IMR-90 (cell line): ENCODE data around the gene SLC7A9. TPM values are rescaled to one million over a fixed set of nuclear protein-coding genes. Genes with fewer than 3 reads are reported as not detected.
"Not testable (repeated sequence)": the region's sequence is repeated elsewhere in the genome, so short reads cannot be mapped to it uniquely, and the experiment has no call there.

ENCODE experiments used
- ATAC-seq: fragments of 200-7000 bp; cut with Tn5 transposase; 2 replicates; pipeline ENCODE4 v1.9.1; 2020; ENCODE audit warnings: low read depth, mild to moderate bottlenecking, moderate library complexity
- BruUV-seq: library from RNA; stranded (reverse); fragments of 400-500 nt; replicated peaks from 2 replicates; lab custom pipeline; 2021; lab: Mats Ljungman, UMichigan
- CTCF ChIA-PET: fragments of 300-600 bp; formaldehyde crosslinking; extraction: SDS; loops from one replicate; lab custom pipeline; 2021; ENCODE audit warnings: antibody characterized with exemption; lab: Yijun Ruan, JAX
- POLR2A ChIA-PET: fragments of 300-600 bp; sonication (Branson Sonifier 250); formaldehyde crosslinking; loops from one replicate; lab custom pipeline; 2022; ENCODE audit warnings: antibody characterized with exemption; ENCODE audit not compliant: unreplicated experiment; lab: Charles Lee
- DNase-seq: peaks from one replicate; pipeline ENCODE4 v3.0.0; 2013
- H2AFZ ChIP-seq: replicated peaks from 2 replicates; pipeline ENCODE3; 2013; ENCODE audit warnings: low read length, mild to moderate bottlenecking; ENCODE audit not compliant: poor library complexity
- H2AK5ac ChIP-seq: 2 replicates; pipeline ENCODE4 v1.6.1; 2013; ENCODE audit warnings: low read depth, low read length, inconsistent platforms
- H2AK9ac ChIP-seq: replicated peaks from 2 replicates; pipeline ENCODE3; 2013; ENCODE audit warnings: mild to moderate bottlenecking, low read depth, low read length, moderate library complexity; ENCODE audit not compliant: poor library complexity
- H2BK120ac ChIP-seq: 2 replicates; pipeline ENCODE4 v1.6.1; 2013; ENCODE audit warnings: low read depth, low read length, inconsistent platforms
- H2BK15ac ChIP-seq: 3 replicates; pipeline ENCODE4 v1.6.1; 2013; ENCODE audit warnings: low read depth, low read length, inconsistent platforms
- H2BK20ac ChIP-seq: 2 replicates; pipeline ENCODE4 v1.6.1; 2013; ENCODE audit warnings: low read depth, mild to moderate bottlenecking, inconsistent platforms, low read length, moderate library complexity
- H2BK5ac ChIP-seq: 2 replicates; pipeline ENCODE4 v1.6.1; 2013; ENCODE audit warnings: mild to moderate bottlenecking, low read depth, low read length, inconsistent platforms; ENCODE audit not compliant: poor library complexity, severe bottlenecking
- H3K14ac ChIP-seq: replicated peaks from 2 replicates; pipeline ENCODE4 v1.6.1; 2013; ENCODE audit warnings: low read depth, low read length, inconsistent platforms
- H3K18ac ChIP-seq: 2 replicates; pipeline ENCODE4 v1.6.1; 2013; ENCODE audit warnings: low read depth, low read length, control low read depth
- H3K23ac ChIP-seq: 2 replicates; pipeline ENCODE4 v1.6.1; 2013; ENCODE audit warnings: low read depth, low read length, inconsistent platforms
- H3K27ac ChIP-seq: 2 replicates; pipeline ENCODE4 v1.5.1; 2013; ENCODE audit warnings: mild to moderate bottlenecking, control low read depth, low read length; ENCODE audit not compliant: insufficient read depth
- H3K27me3 ChIP-seq: 2 replicates; pipeline ENCODE4 v1.6.1; 2013; ENCODE audit warnings: low read length; ENCODE audit not compliant: control insufficient read depth, insufficient read depth
- H3K36me3 ChIP-seq: 2 replicates; pipeline ENCODE4 v1.6.1; 2013; ENCODE audit warnings: low read length, mixed read lengths; ENCODE audit not compliant: control insufficient read depth, insufficient read depth
- H3K4ac ChIP-seq: 2 replicates; pipeline ENCODE4 v1.6.1; 2013; ENCODE audit warnings: low read depth, low read length, inconsistent platforms
- H3K4me1 ChIP-seq: 2 replicates; pipeline ENCODE4 v1.6.1; 2013; ENCODE audit warnings: low read length, mixed read lengths; ENCODE audit not compliant: control insufficient read depth, insufficient read depth
- H3K4me2 ChIP-seq: 2 replicates; pipeline ENCODE4 v1.6.1; 2013; ENCODE audit warnings: low read depth, mild to moderate bottlenecking, control low read depth, low read length, moderate library complexity
- H3K4me3 ChIP-seq: 2 replicates; pipeline ENCODE4 v1.5.1; 2013; ENCODE audit warnings: low read depth, mild to moderate bottlenecking, control low read depth, low read length, moderate library complexity; ENCODE audit not compliant: insufficient read depth
- H3K56ac ChIP-seq: 2 replicates; pipeline ENCODE4 v1.6.1; 2013; ENCODE audit warnings: low read length, inconsistent platforms; ENCODE audit not compliant: insufficient read depth; ENCODE audit errors: extremely low read depth
- H3K79me1 ChIP-seq, 2 experiments: 2 replicates each; pipeline ENCODE4 v1.6.1; 2013; ENCODE audit warnings: low read length in 2 of 2, inconsistent platforms in 1 of 2, low read depth in 1 of 2
- H3K9ac ChIP-seq: 2 replicates; pipeline ENCODE4 v1.6.1; 2013; ENCODE audit warnings: low read depth, low read length, control low read depth
- H3K9me1 ChIP-seq: 2 replicates; pipeline ENCODE4 v1.6.1; 2013; ENCODE audit warnings: low read length, inconsistent platforms; ENCODE audit not compliant: insufficient read depth
- H3K9me3 ChIP-seq: 2 replicates; pipeline ENCODE4 v1.6.1; 2013; ENCODE audit warnings: low read length; ENCODE audit not compliant: control insufficient read depth, insufficient read depth
- H4K20me1 ChIP-seq: 2 replicates; pipeline ENCODE4 v1.6.1; 2013; ENCODE audit warnings: low read length, inconsistent platforms; ENCODE audit not compliant: insufficient read depth
- H4K5ac ChIP-seq: 2 replicates; pipeline ENCODE4 v1.6.1; 2013; ENCODE audit warnings: mild to moderate bottlenecking, low read depth, low read length, control low read depth
- H4K8ac ChIP-seq, 2 experiments: 2 replicates each; pipeline ENCODE4 v1.6.1; 2013; ENCODE audit warnings: low read depth in 2 of 2, low read length in 2 of 2, control low read depth in 1 of 2, inconsistent platforms in 1 of 2
- H4K91ac ChIP-seq: 2 replicates; pipeline ENCODE4 v1.6.1; 2013; ENCODE audit warnings: low read depth, low read length, inconsistent platforms; ENCODE audit not compliant: insufficient read depth
- WGBS, 2 experiments: methylation state at CpG; one replicate each; pipeline versions ENCODE4 v1.1.5 to v1.1.7; 2013; ENCODE audit warnings: missing lambda C conversion rate in 2 of 2; ENCODE audit not compliant: insufficient read length in 1 of 2; ENCODE audit errors: extremely low coverage in 2 of 2; 5-methylcytosine and 5-hydroxymethylcytosine counted together
- dilution Hi-C: fragments of 300-500 bp; cut with HindIII; formaldehyde crosslinking; loops from one replicate; pipeline ENCODE4 v1.14.3; 2018; ENCODE audit warnings: low sequenced_read_pairs; ENCODE audit not compliant: unreplicated experiment
- in situ Hi-C: fragments of 300-500 bp; cut with MboI; formaldehyde crosslinking; loops from 3 replicates; pipeline ENCODE4 v1.14.3; 2019; ENCODE audit warnings: low sequenced_read_pairs, inconsistent platforms, mixed read lengths
- intact Hi-C: fragments of 100-400 bp; cut with micrococcal nuclease; formaldehyde crosslinking; loops from 2 replicates; pipeline ENCODE4 v1.10.0; 2022
- polyA plus RNA-seq, 3 experiments: library from polyadenylated mRNA; depleted of rRNA; stranded (reverse); fragments of >200 nt; gene quantifications; 2 replicates each; pipeline ENCODE4 v1.2.3, GENCODE V29; 2012; ENCODE audit warnings: low replicate concordance in 1 of 3
- total RNA-seq: library from RNA; depleted of rRNA; stranded (reverse); fragments of >200 nt; gene quantifications from 2 replicates; pipeline ENCODE4 v1.2.3, GENCODE V29; 2012

Gene SLC7A9
- total and polyA plus RNA-seq, 2 of the 4 experiments (the other 2 are of a cell fraction) = not detected

DNA sequence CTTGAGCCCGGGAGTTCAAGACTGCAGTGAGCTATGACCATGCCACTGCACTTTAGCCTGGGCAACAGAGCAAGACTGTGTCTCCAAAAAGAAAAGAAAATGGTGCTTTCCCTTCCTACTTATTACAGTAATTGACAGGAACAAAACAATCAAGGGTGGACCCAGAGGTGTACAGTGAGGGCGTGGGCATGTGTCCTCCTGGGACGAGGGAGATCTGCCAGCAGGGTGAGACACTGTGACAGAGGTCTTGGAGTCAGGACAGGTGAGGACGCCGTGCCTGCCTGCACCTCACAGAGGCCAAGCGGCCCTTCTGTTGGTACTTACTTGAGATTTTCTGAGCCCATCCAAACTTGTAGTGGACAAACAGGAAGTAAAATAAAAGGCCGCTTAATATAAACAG lies 36.7 kb downstream of the SLC7A9 start:
- H4K91ac ChIP-seq, H4K8ac ChIP-seq, H2BK15ac ChIP-seq, H2AFZ ChIP-seq, H2BK20ac ChIP-seq, H2BK120ac ChIP-seq, H3K27ac ChIP-seq, H3K56ac ChIP-seq, H3K23ac ChIP-seq, H3K4me3 ChIP-seq, CTCF ChIA-PET, H3K4ac ChIP-seq, intact Hi-C loops, H3K36me3 ChIP-seq, H3K4me2 ChIP-seq, DNase-seq, H3K9me3 ChIP-seq, H2AK5ac ChIP-seq, H3K9ac ChIP-seq, H3K18ac ChIP-seq, H2AK9ac ChIP-seq, H3K4me1 ChIP-seq, in situ Hi-C loops, ATAC-seq, H3K14ac ChIP-seq, POLR2A ChIA-PET, H3K79me1 ChIP-seq, H3K27me3 ChIP-seq, H4K5ac ChIP-seq, dilution Hi-C loops, H3K9me1 ChIP-seq, H2BK5ac ChIP-seq, H4K20me1 ChIP-seq, BruUV-seq: not testable (repeated sequence)
- WGBS, 2 experiments = no CpG with 5 or more reads among the region's 7 CpGs

DNA sequence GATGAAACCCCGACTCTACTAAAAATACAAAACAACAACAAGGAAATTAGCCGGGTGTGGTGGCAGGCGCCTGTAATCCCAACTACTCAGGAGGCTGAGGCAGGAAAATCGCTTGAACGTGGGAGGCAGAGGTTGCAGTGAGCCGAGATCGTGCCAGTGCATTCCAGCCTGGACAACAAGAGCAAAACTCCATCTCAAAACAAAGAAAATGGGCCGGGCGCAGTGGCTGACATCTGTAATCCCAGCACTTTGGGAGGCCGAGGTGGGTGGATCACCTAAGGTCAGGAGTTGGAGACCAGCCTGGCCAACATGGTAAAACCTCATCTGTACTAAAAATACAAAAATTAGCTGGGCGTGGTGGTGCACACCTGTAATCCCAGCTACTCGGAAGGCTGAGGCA lies 37.5 kb downstream of the SLC7A9 start:
- H2AK9ac ChIP-seq, H3K14ac ChIP-seq, H3K9ac ChIP-seq, ATAC-seq, H3K27me3 ChIP-seq, H4K91ac ChIP-seq, H3K56ac ChIP-seq, intact Hi-C loops, BruUV-seq, H3K9me3 ChIP-seq, H3K4me1 ChIP-seq, H2BK20ac ChIP-seq, H3K23ac ChIP-seq, H3K79me1 ChIP-seq, in situ Hi-C loops, H3K9me1 ChIP-seq, dilution Hi-C loops, H3K36me3 ChIP-seq, H4K8ac ChIP-seq, H3K4ac ChIP-seq, H2AFZ ChIP-seq, CTCF ChIA-PET, H3K27ac ChIP-seq, H3K4me3 ChIP-seq, H3K18ac ChIP-seq, H2BK15ac ChIP-seq, H4K20me1 ChIP-seq, H2BK5ac ChIP-seq, DNase-seq, H2BK120ac ChIP-seq, H2AK5ac ChIP-seq, H4K5ac ChIP-seq, H3K4me2 ChIP-seq: not testable (repeated sequence)
- no CpG with 5 or more reads among the region's 12 CpGs for WGBS, 2 experiments
- POLR2A ChIA-PET = interaction anchor here (0.6 kb wide), 1 partner anchor 38 kb away, joined by 8 read pairs; no protein-coding TSS in a partner anchor
